Activated T-cell treated with anti-CD3 and anti-CD28 coated beads, Interleukin-2, amount 50 U/mL, for 4 hours (primary cell): Measurements from ENCODE around the gene PNPT1. TPM values are rescaled to one million over a fixed set of nuclear protein-coding genes. Genes with fewer than 3 reads are reported as not detected.

Experiments used
- ATAC-seq, 2 donors: fragments of 200-7000 bp; cut with Tn5 transposase; one replicate each; pipeline ENCODE4 v1.10.0; 2021
- DNase-seq: peaks from one replicate; pipeline ENCODE4 v3.0.0-alpha.2; 2020
- H3K27me3 Mint-ChIP-seq: one replicate; pipeline ENCODE4 v1.8.0; 2021; ENCODE audit warnings: low read depth, mixed read lengths
- H3K36me3 Mint-ChIP-seq: one replicate; pipeline ENCODE4 v1.8.0; 2022; ENCODE audit warnings: mixed read lengths; ENCODE audit not compliant: insufficient read depth
- H3K4me1 Mint-ChIP-seq: one replicate; pipeline ENCODE4 v1.8.0; 2021; ENCODE audit warnings: low read depth, mixed read lengths
- H3K4me3 Mint-ChIP-seq: one replicate; pipeline ENCODE4 v1.8.0; 2021; ENCODE audit warnings: mild to moderate bottlenecking, moderate library complexity, mixed read lengths
- H3K9me3 Mint-ChIP-seq: one replicate; pipeline ENCODE4 v1.8.0; 2021; ENCODE audit warnings: mixed read lengths
- total RNA-seq, 3 donors: library from RNA; stranded (reverse); gene quantifications; one replicate each; pipeline ENCODE4 v1.2.1, GENCODE V29; 2021

The PNPT1 gene
- total RNA-seq, 3 donors from 2014 or later, result 103 to 111 (median 110) TPM

DNA sequence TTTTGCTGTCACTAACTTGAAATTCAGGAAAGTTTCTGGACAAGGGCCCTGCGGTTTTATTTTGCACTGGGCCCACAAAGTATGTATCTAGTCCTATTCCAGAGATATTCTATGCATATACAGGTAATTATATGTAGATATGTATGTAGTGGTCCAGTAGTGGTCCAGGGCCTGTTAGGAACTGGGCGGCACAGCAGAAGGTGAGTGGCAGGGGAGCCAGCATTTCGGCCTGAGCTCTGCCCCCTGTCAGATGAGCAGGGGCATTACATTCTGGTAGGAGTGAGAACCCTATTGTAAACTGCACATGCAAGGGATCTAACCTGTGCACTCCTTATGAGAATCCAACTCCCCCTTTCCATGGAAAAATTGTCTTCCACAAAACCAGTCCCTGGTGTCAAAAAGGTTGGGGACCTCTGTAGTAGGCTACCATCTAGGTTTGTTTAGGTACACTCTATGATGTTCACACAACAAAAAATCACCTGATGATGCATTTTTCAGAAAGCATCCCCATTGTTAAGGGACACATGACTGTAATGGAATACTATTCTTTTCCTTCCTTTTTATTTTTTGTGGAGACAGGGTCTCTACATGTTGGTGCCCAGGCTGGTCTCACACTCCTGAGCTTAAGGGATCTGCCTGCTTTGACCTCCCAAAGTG lies 73.4 kb downstream of the PNPT1 start:
- peak overlapping the region; percentile 65 for H3K4me3 Mint-ChIP-seq
- H3K27me3 Mint-ChIP-seq, result no peaks in the 10 kb centered on the region
- H3K9me3 Mint-ChIP-seq, result no peaks in the 10 kb centered on the region
- DNase-seq, result no peak
- H3K36me3 Mint-ChIP-seq, result peaks cover 18% of the 10 kb centered on the region
- ATAC-seq, result no peak
- H3K4me1 Mint-ChIP-seq, result peaks cover 58% of the 10 kb centered on the region

DNA sequence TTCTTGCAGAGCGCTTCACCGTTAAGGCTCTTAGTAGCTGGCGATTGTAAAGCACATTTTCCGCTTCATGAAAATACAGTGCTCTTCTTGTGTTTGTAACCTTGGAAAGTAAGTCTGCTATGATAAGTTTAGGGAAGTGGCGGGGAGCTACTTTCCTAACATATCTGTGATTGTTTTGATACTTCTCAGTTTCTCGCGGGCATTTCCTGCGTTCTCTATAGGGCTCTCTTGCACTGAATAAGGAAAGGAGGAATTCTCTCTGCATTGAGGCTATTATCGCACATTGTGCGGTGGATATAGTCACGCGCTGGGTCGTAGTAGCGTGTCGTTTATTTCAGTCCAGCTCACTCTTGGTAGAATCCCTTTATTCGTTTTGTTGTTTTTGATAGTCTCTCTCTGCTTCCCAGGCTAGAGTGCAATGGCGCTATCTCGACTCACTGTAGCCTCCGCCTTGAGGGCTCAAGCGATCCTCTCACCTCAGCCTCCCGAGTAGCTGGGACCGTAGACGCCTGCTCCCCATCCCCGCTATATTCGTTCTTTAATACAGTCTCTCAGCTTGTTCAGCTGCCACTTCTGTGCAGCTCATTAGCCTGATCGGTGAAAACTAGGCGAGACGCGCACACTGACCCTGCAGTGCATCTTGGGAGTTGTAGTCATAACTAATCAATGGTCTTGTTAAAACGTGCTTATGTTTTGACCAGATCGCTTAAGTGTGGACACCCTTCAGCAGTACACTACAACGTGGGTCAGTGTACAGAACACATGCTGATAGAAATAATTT lies 75.2 kb downstream of the PNPT1 start:
- no peak overlapping the region for H3K4me3 Mint-ChIP-seq
- no peaks in the 10 kb centered on the region for H3K27me3 Mint-ChIP-seq
- peaks cover 60% of the 10 kb centered on the region for H3K4me1 Mint-ChIP-seq
- ATAC-seq (peak; percentile 11 to 13), DNase-seq (peak; percentile 20)
- peaks cover 23% of the 10 kb centered on the region for H3K36me3 Mint-ChIP-seq
- no peaks in the 10 kb centered on the region for H3K9me3 Mint-ChIP-seq

DNA sequence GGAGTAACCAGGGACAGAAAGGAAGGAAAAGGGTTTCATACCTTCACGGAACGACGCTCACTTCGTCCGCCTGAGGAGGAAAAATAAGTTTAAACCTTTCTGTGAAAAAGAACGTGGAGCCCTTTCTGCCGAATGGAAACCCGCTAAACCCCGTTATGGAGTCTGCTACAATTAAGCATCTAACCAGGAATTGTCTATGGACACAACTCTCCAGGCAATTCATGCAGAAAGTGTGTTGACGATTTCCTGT lies 75.7 kb downstream of the PNPT1 start:
- no peaks in the 10 kb centered on the region for H3K27me3 Mint-ChIP-seq
- H3K9me3 Mint-ChIP-seq, result no peaks in the 10 kb centered on the region
- H3K4me1 Mint-ChIP-seq, result peaks cover 57% of the 10 kb centered on the region
- H3K36me3 Mint-ChIP-seq, result peaks cover 26% of the 10 kb centered on the region
- no peak for DNase-seq
- no peak for ATAC-seq
- H3K4me3 Mint-ChIP-seq, result no peak overlapping the region

DNA sequence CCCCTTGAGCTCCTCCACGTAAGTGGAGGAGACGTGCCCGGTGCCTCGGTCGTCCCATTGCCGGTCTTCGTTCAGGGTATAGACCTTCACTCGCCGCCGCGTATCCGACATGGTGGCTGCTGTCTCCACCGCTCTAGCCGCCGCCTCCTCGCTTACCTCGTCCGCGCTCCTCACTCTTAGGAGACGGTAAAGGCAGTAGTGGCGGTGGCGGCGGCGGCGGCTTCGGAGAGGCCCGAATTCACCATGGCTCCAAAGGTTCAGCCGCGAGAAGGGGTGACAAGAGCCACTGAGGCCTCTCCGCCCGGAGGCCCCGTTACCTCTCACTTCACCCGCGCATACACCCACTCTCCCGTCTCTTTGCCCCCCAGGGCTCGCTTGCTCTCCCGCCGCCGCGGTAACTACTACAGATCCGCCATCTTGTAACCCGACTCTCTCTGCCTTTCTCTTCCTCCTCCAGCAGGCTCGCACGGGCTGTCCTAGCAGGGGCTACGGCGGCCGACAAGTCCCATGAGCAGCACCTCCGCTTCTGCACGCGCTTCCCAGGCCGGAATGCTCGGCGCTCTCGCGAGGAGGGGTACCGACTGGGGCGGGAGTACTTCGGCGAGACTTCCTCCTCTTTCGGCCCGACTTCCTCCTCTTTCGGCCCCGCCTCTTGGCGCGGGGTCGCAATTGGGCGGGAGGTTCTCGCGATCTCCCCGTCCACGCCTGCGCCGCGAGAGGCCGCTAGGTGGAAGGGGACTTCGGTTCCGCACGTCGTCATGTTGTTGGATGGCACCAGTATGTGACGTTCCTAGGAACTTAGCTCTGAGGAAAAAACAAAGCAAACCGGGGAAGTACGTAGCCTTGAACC lies 76.2 kb downstream of the PNPT1 start, which contains the start of gene PPP4R3B:
Gene PPP4R3B, minus strand, starts transcription at position 448 of the 850 bp plus-strand sequence. Its CDS starts 337 bp downstream, at position 111.
- Mint-ChIP-seq H3K36me3 (peaks cover 24% of the 10 kb centered on the region), H3K4me1 (peaks cover 51% of the 10 kb centered on the region), H3K4me3 (no peak within 1 kb of the TSS), H3K27me3 (no peaks in the 10 kb centered on the region), H3K9me3 (no peaks in the 10 kb centered on the region)
- peak; percentile 85 to 89 for ATAC-seq
- DNase-seq, result peak; percentile 97

DNA sequence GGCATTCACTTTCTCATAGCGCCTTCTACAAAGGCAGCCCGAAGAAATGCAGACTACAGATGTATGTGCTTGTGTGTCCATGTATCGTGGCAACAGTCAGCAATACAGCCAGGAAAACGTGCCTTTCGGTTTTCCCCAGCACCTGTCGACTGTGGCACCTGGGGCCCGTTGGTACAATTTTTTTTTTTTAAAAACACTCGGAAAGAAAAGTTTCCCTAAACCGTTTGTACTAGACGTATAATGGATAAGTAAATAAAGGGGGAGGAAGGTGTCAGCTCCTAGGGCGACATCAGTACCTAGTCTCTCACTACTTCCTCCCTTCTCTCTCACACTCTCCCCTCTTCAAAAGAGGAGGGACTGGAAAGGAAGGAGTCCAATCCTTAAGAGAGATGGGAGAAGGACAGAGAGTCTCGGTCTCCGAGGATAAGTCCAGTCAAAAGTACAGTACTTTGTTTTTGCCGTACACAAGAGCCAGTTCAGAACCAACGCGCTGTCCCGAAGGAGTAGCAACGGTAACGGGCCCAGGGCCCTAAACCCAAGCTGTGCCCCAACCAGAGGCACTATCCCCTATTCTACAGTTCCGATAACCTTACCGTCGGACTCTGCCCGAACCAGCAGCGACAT lies 77.0 kb downstream of the PNPT1 start:
- Mint-ChIP-seq H3K9me3 (no peaks in the 10 kb centered on the region), H3K36me3 (peaks cover 24% of the 10 kb centered on the region), H3K4me3 (no peak overlapping the region), H3K27me3 (no peaks in the 10 kb centered on the region), H3K4me1 (peaks cover 44% of the 10 kb centered on the region)
- ATAC-seq (peak; percentile 7 to 9), DNase-seq (peak; percentile 15)

DNA sequence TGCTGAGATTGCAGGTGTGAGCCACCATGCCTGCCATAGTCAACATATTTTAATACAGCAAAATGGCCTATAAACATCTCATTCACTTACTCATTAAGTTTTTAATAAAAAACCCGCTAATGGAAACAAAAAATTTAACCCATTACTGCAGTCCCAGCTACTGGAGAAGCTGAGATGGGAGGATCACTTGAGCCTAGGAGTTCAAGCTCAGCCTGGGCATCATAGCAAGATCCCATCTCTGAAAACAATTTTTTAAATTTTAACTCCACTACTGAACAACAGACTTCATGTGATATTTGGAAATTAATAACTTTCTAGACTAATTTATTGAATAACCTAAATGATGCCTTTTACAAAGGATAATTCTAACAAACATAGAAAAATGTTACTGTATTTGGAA lies 81.6 kb downstream of the PNPT1 start:
- H3K4me1 Mint-ChIP-seq, result peaks cover 54% of the 10 kb centered on the region
- ATAC-seq (no peak), DNase-seq (no peak)

DNA sequence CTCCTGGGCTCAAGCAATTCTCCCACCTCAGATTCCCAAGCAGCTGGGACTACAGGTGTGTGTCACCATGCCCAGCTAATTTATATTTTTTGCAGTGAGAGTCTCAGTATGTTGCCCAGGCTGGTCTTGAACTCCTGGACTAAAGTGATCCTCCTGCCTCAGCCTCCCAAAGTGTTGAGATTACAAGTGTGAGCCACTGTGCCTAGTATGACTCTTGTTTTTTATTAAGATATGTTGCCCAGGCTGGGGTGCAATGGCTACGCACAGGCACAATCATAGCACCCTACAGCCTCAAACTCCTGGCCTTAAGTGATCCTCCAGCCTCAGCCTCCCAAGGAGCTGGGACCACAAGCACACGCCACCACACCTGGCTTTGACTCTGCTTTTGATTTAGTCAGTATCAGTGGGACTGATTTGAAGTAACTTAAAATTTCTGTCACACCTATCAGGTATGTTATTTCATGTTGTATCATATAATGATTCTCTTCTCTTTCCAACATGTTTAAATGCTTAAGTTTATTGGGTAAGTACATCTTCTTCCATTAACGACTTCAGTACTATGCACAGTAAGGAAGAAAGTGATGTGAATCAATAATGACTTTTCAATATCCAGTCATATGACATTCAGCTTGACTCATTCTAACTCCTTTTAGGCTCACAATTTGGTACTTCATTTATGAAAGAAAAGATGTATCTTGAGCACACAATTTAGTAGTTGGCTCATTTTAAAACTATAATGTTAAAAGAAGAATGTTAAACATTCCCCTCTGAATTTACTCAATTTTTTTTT lies 82.5 kb downstream of the PNPT1 start:
- peaks cover 38% of the 10 kb centered on the region for H3K36me3 Mint-ChIP-seq
- no peak for DNase-seq
- no peak overlapping the region for H3K4me3 Mint-ChIP-seq
- H3K9me3 Mint-ChIP-seq, result no peaks in the 10 kb centered on the region
- H3K27me3 Mint-ChIP-seq, result no peaks in the 10 kb centered on the region
- H3K4me1 Mint-ChIP-seq, result peaks cover 57% of the 10 kb centered on the region
- peak; percentile 42 for ATAC-seq

More for the DNA sequence above, 81.6 kb downstream of the PNPT1 start:
- Mint-ChIP-seq H3K27me3 (no peaks in the 10 kb centered on the region), H3K9me3 (no peaks in the 10 kb centered on the region), H3K36me3 (peaks cover 36% of the 10 kb centered on the region), H3K4me3 (no peak overlapping the region)

DNA sequence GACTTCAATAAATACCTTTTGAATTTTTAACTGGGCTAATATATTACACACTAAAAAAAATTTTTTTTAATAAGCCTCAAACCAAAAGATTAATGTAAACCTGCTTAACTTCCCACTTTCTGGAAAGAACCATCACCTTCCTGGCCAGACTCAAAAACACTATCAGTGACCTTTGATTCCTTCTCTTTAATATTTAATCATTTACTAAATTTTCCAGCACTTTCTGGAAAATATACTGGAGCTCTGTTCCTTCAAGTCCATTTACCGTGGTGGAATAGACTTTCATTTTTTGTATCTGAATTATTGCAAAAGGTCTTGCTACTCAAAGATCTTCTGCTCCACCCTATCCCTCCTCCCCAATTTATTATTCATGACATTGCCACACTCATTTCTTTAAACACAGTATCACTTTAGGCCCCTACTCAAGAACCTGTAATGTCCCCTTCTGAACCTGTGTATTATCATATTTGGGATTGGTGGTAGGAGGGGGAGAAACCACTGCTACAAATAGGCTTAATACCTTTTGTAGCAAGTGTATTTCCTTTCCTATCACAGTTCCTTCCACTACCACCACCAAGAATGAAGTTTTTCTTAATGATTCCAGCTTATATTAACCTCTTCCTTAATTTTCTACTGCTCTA lies 83.6 kb downstream of the PNPT1 start:
- H3K9me3 Mint-ChIP-seq, result no peaks in the 10 kb centered on the region
- peaks cover 34% of the 10 kb centered on the region for H3K36me3 Mint-ChIP-seq
- H3K4me3 Mint-ChIP-seq, result no peak overlapping the region
- DNase-seq (no peak), ATAC-seq (no peak)
- no peaks in the 10 kb centered on the region for H3K27me3 Mint-ChIP-seq
- H3K4me1 Mint-ChIP-seq, result peaks cover 58% of the 10 kb centered on the region

DNA sequence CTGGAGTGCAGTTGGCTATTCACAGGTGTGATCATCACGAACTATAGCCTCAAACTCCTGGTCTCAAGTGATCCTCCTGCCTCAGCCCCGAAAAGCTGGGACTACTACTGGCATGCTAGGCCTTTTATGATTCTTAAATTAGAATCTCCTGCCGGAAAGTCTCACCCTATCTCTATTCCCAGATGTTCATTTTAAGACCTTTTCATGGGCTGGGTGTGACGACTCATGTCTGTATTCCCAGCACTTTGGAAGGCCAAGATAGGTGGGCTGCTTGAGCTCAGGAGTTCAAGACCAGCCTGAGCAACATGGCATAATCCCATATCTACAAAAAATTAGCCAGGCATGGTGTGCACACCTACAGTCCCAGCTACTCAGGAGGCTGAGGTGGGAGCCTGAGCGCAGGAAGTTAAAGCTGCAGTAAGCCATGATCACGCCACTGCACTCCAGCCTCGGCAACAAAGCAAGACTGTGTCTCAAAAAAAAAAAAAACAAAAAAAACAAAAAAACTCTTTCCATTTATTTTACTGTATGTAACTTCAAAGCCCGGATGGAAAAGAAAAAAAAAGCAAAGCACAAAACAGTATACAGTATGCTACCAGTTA lies 84.3 kb downstream of the PNPT1 start:
- Mint-ChIP-seq H3K9me3 (no peaks in the 10 kb centered on the region), H3K27me3 (no peaks in the 10 kb centered on the region), H3K4me3 (no peak overlapping the region), H3K4me1 (peaks cover 61% of the 10 kb centered on the region), H3K36me3 (peaks cover 32% of the 10 kb centered on the region)
- DNase-seq (no peak), ATAC-seq (no peak)

DNA sequence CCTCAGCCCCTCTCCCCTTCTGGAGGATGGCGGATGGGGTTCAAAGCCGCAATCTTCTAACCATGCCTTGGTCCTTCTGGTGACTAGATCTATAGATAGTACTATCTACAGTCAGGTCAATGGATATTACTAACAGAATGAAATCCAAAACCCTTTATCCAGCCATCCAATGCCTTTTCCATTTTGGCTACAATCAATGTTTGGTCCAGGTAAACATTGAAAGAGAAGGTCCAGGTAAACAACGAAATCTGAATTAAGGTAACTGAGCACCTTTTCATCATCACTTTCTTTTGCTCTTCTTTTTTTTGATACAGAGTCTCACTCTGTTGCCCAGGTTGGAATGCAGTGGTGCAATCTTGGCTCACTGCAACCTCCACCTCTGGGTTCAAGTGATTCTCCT lies 85.9 kb downstream of the PNPT1 start:
- DNase-seq (no peak), ATAC-seq (no peak)
- no peaks in the 10 kb centered on the region for H3K27me3 Mint-ChIP-seq
- H3K4me3 Mint-ChIP-seq, result no peak overlapping the region
- peaks cover 62% of the 10 kb centered on the region for H3K4me1 Mint-ChIP-seq
- H3K9me3 Mint-ChIP-seq, result no peaks in the 10 kb centered on the region
- H3K36me3 Mint-ChIP-seq, result peaks cover 25% of the 10 kb centered on the region

DNA sequence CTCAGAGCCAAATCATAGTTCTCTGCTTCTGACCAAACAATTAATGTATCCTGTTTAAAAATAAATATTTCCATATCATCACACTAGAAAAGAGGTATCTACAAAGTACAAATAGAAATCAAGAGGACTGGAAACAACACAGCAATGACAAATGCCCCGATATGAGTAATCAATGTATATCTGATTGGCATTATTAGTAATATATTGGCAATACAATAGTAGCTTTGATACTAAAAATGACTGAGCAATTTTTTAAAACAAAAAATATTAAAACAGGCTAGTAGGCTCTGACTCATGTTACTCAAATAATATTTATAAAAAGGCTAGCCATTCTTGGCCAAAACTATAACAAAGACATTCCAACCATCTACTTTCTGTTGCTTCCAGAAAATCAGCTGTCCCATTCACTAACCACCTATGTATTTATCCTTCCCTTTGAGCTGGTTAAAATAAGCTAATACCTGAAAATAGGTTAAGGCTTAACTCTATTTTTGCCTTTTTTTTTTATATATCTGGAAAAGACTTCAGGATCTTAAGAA lies 89.5 kb downstream of the PNPT1 start:
- Mint-ChIP-seq H3K27me3 (no peaks in the 10 kb centered on the region), H3K36me3 (peaks cover 29% of the 10 kb centered on the region), H3K4me3 (no peak overlapping the region), H3K4me1 (peaks cover 58% of the 10 kb centered on the region), H3K9me3 (no peaks in the 10 kb centered on the region)
- DNase-seq, result no peak
- no peak for ATAC-seq

DNA sequence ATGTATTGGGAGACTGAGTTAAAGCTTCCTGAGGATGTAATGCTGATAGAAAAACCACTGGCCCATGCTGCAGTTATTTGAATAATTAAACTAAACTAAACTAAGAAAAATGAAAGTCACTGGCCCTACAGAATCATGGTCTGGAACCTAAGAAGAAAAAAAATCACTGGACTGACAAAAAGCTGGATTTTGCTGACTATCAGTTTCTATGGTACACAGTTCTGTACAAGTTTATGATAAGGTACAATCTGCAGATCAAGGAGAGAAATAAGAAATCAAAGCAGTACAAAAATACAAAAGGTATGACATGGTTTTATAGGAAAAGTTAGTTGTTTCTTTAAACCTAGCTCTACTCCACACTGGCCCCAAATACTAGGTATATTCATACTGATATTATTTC lies 91.8 kb downstream of the PNPT1 start:
- H3K4me1 Mint-ChIP-seq, result peaks cover 44% of the 10 kb centered on the region
- peaks cover 27% of the 10 kb centered on the region for H3K36me3 Mint-ChIP-seq
- ATAC-seq (no peak), DNase-seq (no peak)
- H3K27me3 Mint-ChIP-seq, result no peaks in the 10 kb centered on the region
- no peaks in the 10 kb centered on the region for H3K9me3 Mint-ChIP-seq
- H3K4me3 Mint-ChIP-seq, result no peak overlapping the region
